Heart left ventricle (tissue), 16 donors: Measurements from ENCODE around the gene PGAP6. TPM values are rescaled to one million over a fixed set of nuclear protein-coding genes. Genes with fewer than 3 reads are reported as not detected.

Source experiments
- ATAC-seq, 4 donors: fragments of 200-7000 bp; cut with Tn5 transposase; one replicate each; pipeline ENCODE4 v1.9.1; 2020 to 2022; ENCODE audit warnings: moderate library complexity in 4 of 4, mild to moderate bottlenecking in 3 of 4, moderate number of reproducible peaks in 1 of 4
- DNase-seq, 5 donors: peaks; one replicate each; pipeline ENCODE4 v3.0.0-alpha.2; 2020
- H3K27ac ChIP-seq, 12 donors: fragments of 200-600 bp; sonication (generic) in 4 of 12; one replicate each; pipeline versions ENCODE4 v1.5.0 to v1.8.0; 2016 to 2022; ENCODE audit warnings: mild to moderate bottlenecking in 2 of 12
- H3K27me3 ChIP-seq, 9 donors: fragments of 200-600 bp; sonication (generic) in 2 of 9; one replicate each; pipeline versions ENCODE4 v1.5.1 to v1.8.0; 2016 to 2022; ENCODE audit warnings: mild to moderate bottlenecking in 3 of 9
- H3K36me3 ChIP-seq, 9 donors: fragments of 200-600 bp; sonication (generic) in 2 of 9; one replicate each; pipeline versions ENCODE4 v1.5.0 to v1.8.0; 2018 to 2022; ENCODE audit warnings: mild to moderate bottlenecking in 2 of 9
- H3K4me1 ChIP-seq, 12 donors: fragments of 200-600 bp; sonication (generic) in 4 of 12; one replicate each; pipeline versions ENCODE4 v1.5.0 to v1.8.0; 2016 to 2022; ENCODE audit warnings: mild to moderate bottlenecking in 3 of 12
- H3K4me3 ChIP-seq, 12 donors: fragments of 200-600 bp; sonication (generic) in 4 of 12; one replicate each; pipeline versions ENCODE4 v1.5.0 to v1.8.0; 2017 to 2022; ENCODE audit warnings: mild to moderate bottlenecking in 9 of 12, moderate library complexity in 4 of 12
- H3K9me3 ChIP-seq, 12 donors: fragments of 200-600 bp; sonication (generic) in 4 of 12; one replicate each; pipeline versions ENCODE4 v1.5.0 to v1.8.0; 2016 to 2022; ENCODE audit warnings: mild to moderate bottlenecking in 1 of 12
- POLR2A ChIP-seq, 2 donors: fragments of 450-650 bp; IDR thresholded peaks; one replicate each; pipeline ENCODE4 v1.6.1; 2017; ENCODE audit warnings: antibody characterized with exemption in 2 of 2, mild to moderate bottlenecking in 2 of 2, moderate library complexity in 2 of 2
- WGBS, 4 donors: extraction: QIAGEN DNeasy Blood & Tissue Kit in 2 of 4; methylation state at CpG; one replicate each; pipeline versions ENCODE4 v1.1.5 to v1.1.7; 2013 to 2018; 5-methylcytosine and 5-hydroxymethylcytosine counted together
- intact Hi-C, 10 donors: fragments of 100-400 bp; cut with DNase I; formaldehyde crosslinking; loops; one replicate each; pipeline versions ENCODE4 v1.11.1 to v1.14.2; 2022
- polyA plus RNA-seq, 2 donors: library from polyadenylated mRNA; stranded (reverse); fragments of 200-250 nt; gene quantifications; one replicate each; pipeline ENCODE4 v1.2.3, GENCODE V29; 2013
- total RNA-seq, 9 donors: library from RNA; depleted of rRNA in 2 of 9; stranded (reverse); fragments of >200 nt in 2 of 9; fragmentation: NEBNext Ultra II Directional in 3 of 9; extraction: Animal tissue kit (Norgen Biotek cat#: 25700) in 3 of 9; gene quantifications; one replicate each; pipeline versions ENCODE4 v1.1.0 to v1.2.4, GENCODE V29; 2016 to 2023
- TF ChIP-seq, protein P1 (sequence below), 12 donors: fragments of 200-600 bp; sonication (generic) in 4 of 12; IDR thresholded peaks; one replicate each; pipeline versions ENCODE4 v1.5.0 to v1.8.0; 2018 to 2022; ENCODE audit warnings: antibody characterized with exemption in 12 of 12, mild to moderate bottlenecking in 5 of 12
- donor health status: ischemic (EF 13 %, LVEDD 7.1; RV severe dilation, severe dysfunction).
- donor health status: healthy with polysubstance abuse.
- donor health status: DM: no; HTN: yes; CAD: no.
- donor health status: DM: no; HTN: no; CAD: no.
- donor health status: ischemic (EF 25% LVEDD 6.9; RV normal size, moderate dysfunction).
- donor health status: ischemic (EF 25% LVEDD 5.7; RV mildly dilated, moderate dysfunction).
- donor health status: healthy.
- donor health status: DM: yes; HTN: yes; CAD: no.
- donor health status: ischemic (EF 35%, LVEDD 5.7; RV mildly dilated, moderate dysfunction).
- donor health status: nonischemic (EF 11% LVEDD 7.7; RV severe dilation, severe dysfunction).
- donor health status: DM: yes; HTN: yes; CAD: no.
- donor health status: PGD.
- donor health status: ischemic (EF 29% LVEDD 5.4; RV normal size, mild dysfunction).
- donor health status: nonischemic (EF 23%, LVEDD 6.1; RV moderate dilation, normal function).

PGAP6 gene
- total and polyA plus RNA-seq, 11 donors, result 30.1 to 65.3 (median 44.9) TPM

DNA sequence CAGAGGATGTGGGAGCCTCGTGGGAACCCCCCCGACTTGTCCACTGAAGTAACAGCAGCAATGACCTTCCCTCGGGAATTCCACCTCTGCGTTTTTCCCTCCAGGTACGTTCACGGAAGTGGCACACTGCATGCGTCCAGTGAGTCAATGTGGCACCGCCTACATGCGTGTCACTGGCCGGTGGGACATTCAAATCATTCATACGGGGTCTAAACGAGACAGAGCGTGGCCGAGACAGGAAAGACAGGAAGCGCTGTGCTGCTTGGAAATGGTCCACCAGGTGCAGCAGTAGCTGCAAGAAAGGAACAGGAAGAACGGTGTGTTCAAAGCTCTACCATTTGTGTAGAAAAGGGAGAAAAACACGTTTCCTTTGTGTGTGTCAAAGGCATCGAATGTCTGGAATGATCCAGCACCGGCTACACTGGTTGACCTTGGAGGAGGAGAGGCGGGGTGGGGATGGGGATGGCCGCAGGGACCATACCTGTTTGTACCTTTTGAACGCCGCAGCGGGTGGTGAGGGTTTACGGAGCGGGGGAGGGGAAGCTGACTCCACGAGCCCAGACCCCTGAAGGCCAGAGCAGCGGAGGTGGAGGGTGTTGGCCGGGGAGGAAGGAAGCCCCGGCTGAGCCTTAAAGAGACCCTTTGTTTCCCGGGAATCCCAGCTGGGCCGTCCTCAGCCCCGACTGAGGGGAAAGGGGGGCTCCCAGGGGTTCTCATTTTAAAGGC, 1.7 kb upstream of the PGAP6 start:
- ATAC-seq (peak in 1 of 4 donors; percentile 31), DNase-seq (peak in 2 of 5 donors; percentile 20 to 27)
- WGBS, 4 donors, result 48 to 63% (median 49%) methylated on average over 28 to 33 of the region's 33 CpGs
- intact Hi-C loops, result loop anchor here in 1 of 10 donors (2.0 kb wide), 1 partner anchor 13 kb away; the partner anchor contains the start of gene NME4
- Histone ChIP-seq H3K36me3 (no peaks in the 10 kb centered on the region), H3K27ac (peak overlapping the region in 11 of 12 donors; percentile 31 to 90 (median 53)), H3K27me3 (no peaks in the 10 kb centered on the region), H3K9me3 (no peaks in the 10 kb centered on the region), H3K4me1 (peaks cover 0 to 62% (median 31%) of the 10 kb centered on the region in 12 donors), H3K4me3 (peak overlapping the region in 10 of 12 donors; percentile 68 to 99 (median 86))
- TF ChIP-seq, protein P1, sequence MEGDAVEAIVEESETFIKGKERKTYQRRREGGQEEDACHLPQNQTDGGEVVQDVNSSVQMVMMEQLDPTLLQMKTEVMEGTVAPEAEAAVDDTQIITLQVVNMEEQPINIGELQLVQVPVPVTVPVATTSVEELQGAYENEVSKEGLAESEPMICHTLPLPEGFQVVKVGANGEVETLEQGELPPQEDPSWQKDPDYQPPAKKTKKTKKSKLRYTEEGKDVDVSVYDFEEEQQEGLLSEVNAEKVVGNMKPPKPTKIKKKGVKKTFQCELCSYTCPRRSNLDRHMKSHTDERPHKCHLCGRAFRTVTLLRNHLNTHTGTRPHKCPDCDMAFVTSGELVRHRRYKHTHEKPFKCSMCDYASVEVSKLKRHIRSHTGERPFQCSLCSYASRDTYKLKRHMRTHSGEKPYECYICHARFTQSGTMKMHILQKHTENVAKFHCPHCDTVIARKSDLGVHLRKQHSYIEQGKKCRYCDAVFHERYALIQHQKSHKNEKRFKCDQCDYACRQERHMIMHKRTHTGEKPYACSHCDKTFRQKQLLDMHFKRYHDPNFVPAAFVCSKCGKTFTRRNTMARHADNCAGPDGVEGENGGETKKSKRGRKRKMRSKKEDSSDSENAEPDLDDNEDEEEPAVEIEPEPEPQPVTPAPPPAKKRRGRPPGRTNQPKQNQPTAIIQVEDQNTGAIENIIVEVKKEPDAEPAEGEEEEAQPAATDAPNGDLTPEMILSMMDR (IDR thresholded peaks at IDR 0.05), result no peak
- TF ChIP-seq POLR2A (IDR thresholded peaks at IDR 0.05), result no peak

- peak overlapping the region; percentile 69 to 100 (median 83) for H3K4me3 ChIP-seq
- WGBS, 4 donors, result 1% methylated on average over 41 to 73 of the region's 73 CpGs; no CpG with 5 or more reads in 1 of the 4 donors
These were observed 578 bp downstream of the PGAP6 start for GRCh38 chr16:381012-381788.

GRCh38 chr16:380762-381011, 1.1 kb downstream of the PGAP6 start:
- WGBS, 4 donors, result 5 to 9% (median 8%) methylated on average over 11 to 12 of the region's 12 CpGs; no CpG with 5 or more reads in 1 of the 4 donors
- Histone ChIP-seq H3K27ac (peak overlapping the region in 9 of 12 donors; percentile 57 to 83 (median 74)), H3K36me3 (peaks cover 0 to 21% (median 11%) of the 10 kb centered on the region in 9 donors), H3K9me3 (no peaks in the 10 kb centered on the region), H3K4me3 (peak overlapping the region; percentile 69 to 100 (median 83)), H3K4me1 (peaks cover 0 to 56% (median 29%) of the 10 kb centered on the region in 12 donors), H3K27me3 (no peaks in the 10 kb centered on the region)
- ATAC-seq, result peak in 3 of 4 donors; percentile 19 to 37 (median 27)
- TF ChIP-seq POLR2A (IDR thresholded peaks at IDR 0.05), result no peak
- TF ChIP-seq, protein P1 (IDR thresholded peaks at IDR 0.05), result no peak
- intact Hi-C loops, result no loop called here
- no peak for DNase-seq

More at GRCh38 chr16:381012-381788, 578 bp downstream of the PGAP6 start:
- H3K27me3 ChIP-seq, result no peaks in the 10 kb centered on the region
- DNase-seq, result peak in 3 of 5 donors; percentile 25 to 76 (median 57)
- peak in 3 of 4 donors; percentile 36 to 43 (median 38) for ATAC-seq
- H3K36me3 ChIP-seq, result peaks cover 0 to 15% (median 7%) of the 10 kb centered on the region in 9 donors
- H3K9me3 ChIP-seq, result no peaks in the 10 kb centered on the region
- H3K27ac ChIP-seq, result peak overlapping the region in 11 of 12 donors; percentile 57 to 83 (median 70)
- intact Hi-C loops, result no loop called here
- TF ChIP-seq, protein P1 (IDR thresholded peaks at IDR 0.05), result no peak
- no peak for TF ChIP-seq POLR2A (IDR thresholded peaks at IDR 0.05)
- H3K4me1 ChIP-seq, result peaks cover 0 to 56% (median 29%) of the 10 kb centered on the region in 12 donors
